WTC11 (cell line): ENCODE measurements around the gene RBPMS2. TPM values are rescaled to one million over a fixed set of nuclear protein-coding genes. Genes with fewer than 3 reads are reported as not detected.
A peak's percentile ranks its signal among the peaks of the same experiment; 100 is the strongest.

Experiments used
- ATAC-seq: fragments of 200-7000 bp; cut with Tn5 transposase; 2 replicates; pipeline ENCODE4 v1.10.0; 2021; ENCODE audit warnings: mild to moderate bottlenecking, moderate library complexity
- CTCF ChIA-PET: fragments of 300-600 bp; sonication (Branson Sonifier 250); formaldehyde crosslinking; loops from one replicate; lab custom pipeline; 2021; ENCODE audit warnings: antibody characterized with exemption; lab: Charles Lee
- POLR2A ChIA-PET: fragments of 350-600 bp; sonication (Branson Sonifier 250); formaldehyde crosslinking; loops from one replicate; lab custom pipeline; 2021; ENCODE audit warnings: antibody characterized with exemption; lab: Charles Lee
- DNase-seq: peaks from one replicate; pipeline ENCODE4 v3.0.0; 2021; ENCODE audit warnings: low spot score
- H3K27ac Mint-ChIP-seq: 2 replicates; pipeline ENCODE4 v1.8.0; 2021; ENCODE audit warnings: mixed read lengths
- H3K27me3 Mint-ChIP-seq: 2 replicates; pipeline ENCODE4 v1.8.0; 2021; ENCODE audit warnings: low read depth, mild to moderate bottlenecking, moderate library complexity, mixed read lengths
- H3K36me3 Mint-ChIP-seq: 2 replicates; pipeline ENCODE4 v1.8.0; 2021; ENCODE audit warnings: mixed read lengths
- H3K4me1 Mint-ChIP-seq: 2 replicates; pipeline ENCODE4 v1.8.0; 2022; ENCODE audit warnings: mixed read lengths
- H3K4me3 Mint-ChIP-seq: 2 replicates; pipeline ENCODE4 v1.8.0; 2021; ENCODE audit warnings: mild to moderate bottlenecking, moderate library complexity, mixed read lengths
- H3K9me3 Mint-ChIP-seq: 2 replicates; pipeline ENCODE4 v1.8.0; 2021; ENCODE audit warnings: mixed read lengths
- CBFB ChIP-seq: sonication (generic); formaldehyde crosslinking; IDR thresholded peaks from 2 replicates; pipeline ENCODE4 v1.8.1; 2022; ENCODE audit warnings: mild to moderate bottlenecking, low read depth, missing genetic modification reagents
- EMX1 ChIP-seq: fragments of 250-450 bp; sonication (Bioruptor Pico); IDR thresholded peaks from 2 replicates; pipeline ENCODE4 v1.8.0; 2021; ENCODE audit warnings: mild to moderate bottlenecking
- ESRRA ChIP-seq: sonication (generic); formaldehyde crosslinking; IDR thresholded peaks from 2 replicates; pipeline ENCODE4 v1.8.1; 2022; ENCODE audit warnings: mild to moderate bottlenecking, missing genetic modification reagents, borderline replicate concordance
- ETV6 ChIP-seq: sonication (generic); formaldehyde crosslinking; IDR thresholded peaks from 2 replicates; pipeline ENCODE4 v1.8.1; 2022; ENCODE audit warnings: mild to moderate bottlenecking, missing genetic modification reagents
- FOXP1 ChIP-seq: sonication (generic); formaldehyde crosslinking; IDR thresholded peaks from 2 replicates; pipeline ENCODE4 v1.8.0; 2022; ENCODE audit warnings: missing genetic modification reagents, mild to moderate bottlenecking, moderate library complexity, borderline replicate concordance
- GTF2I ChIP-seq: fragments of 250-450 bp; sonication (Bioruptor Pico); conservative IDR thresholded peaks from 2 replicates; pipeline ENCODE4 v1.4.0; 2021; ENCODE audit warnings: mild to moderate bottlenecking
- SP1 ChIP-seq: sonication (generic); formaldehyde crosslinking; conservative IDR thresholded peaks from 2 replicates; pipeline ENCODE4 v1.8.1; 2022; ENCODE audit warnings: missing genetic modification reagents
- TCF7 ChIP-seq: sonication (generic); formaldehyde crosslinking; IDR thresholded peaks from 2 replicates; pipeline ENCODE4 v1.8.0; 2022; ENCODE audit warnings: mild to moderate bottlenecking, low read depth, missing genetic modification reagents, moderate library complexity
- TEAD1 ChIP-seq: sonication (generic); formaldehyde crosslinking; IDR thresholded peaks from 2 replicates; pipeline ENCODE4 v1.8.0; 2022; ENCODE audit warnings: mild to moderate bottlenecking, missing genetic modification reagents
- ZBTB21 ChIP-seq: sonication (generic); formaldehyde crosslinking; IDR thresholded peaks from 2 replicates; pipeline ENCODE4 v1.8.1; 2023; ENCODE audit warnings: mild to moderate bottlenecking, missing genetic modification reagents, borderline replicate concordance
- ZNF121 ChIP-seq: sonication (generic); formaldehyde crosslinking; IDR thresholded peaks from 2 replicates; pipeline ENCODE4 v1.8.0; 2023; ENCODE audit warnings: missing genetic modification reagents
- ZNF138 ChIP-seq: sonication (generic); formaldehyde crosslinking; conservative IDR thresholded peaks from 2 replicates; pipeline ENCODE4 v1.8.1; 2022; ENCODE audit warnings: mild to moderate bottlenecking, moderate library complexity, missing genetic modification reagents
- ZNF423 ChIP-seq: fragments of 250-450 bp; sonication (Bioruptor Pico); IDR thresholded peaks from 2 replicates; pipeline ENCODE4 v2.1.2; 2022; ENCODE audit warnings: mild to moderate bottlenecking, moderate library complexity
- total RNA-seq: library from RNA; stranded (reverse); gene quantifications from 3 replicates; pipeline ENCODE4 v1.2.3, GENCODE V29; 2021
- TF ChIP-seq, protein P1 (sequence below): sonication (generic); formaldehyde crosslinking; IDR thresholded peaks from 2 replicates; pipeline ENCODE4 v1.8.0; 2022; ENCODE audit warnings: missing genetic modification reagents
- TF ChIP-seq, protein P2 (sequence below): sonication (generic); formaldehyde crosslinking; IDR thresholded peaks from 2 replicates; pipeline ENCODE4 v1.8.0; 2022; ENCODE audit warnings: mild to moderate bottlenecking, missing genetic modification reagents
- TF ChIP-seq, protein P3 (sequence below): fragments of 250-450 bp; sonication (Bioruptor Pico); IDR thresholded peaks from 2 replicates; pipeline ENCODE4 v1.8.0; 2021; ENCODE audit warnings: mild to moderate bottlenecking
- TF ChIP-seq, protein P4 (sequence below): sonication (generic); formaldehyde crosslinking; IDR thresholded peaks from 2 replicates; pipeline ENCODE4 v1.8.0; 2022; ENCODE audit warnings: mild to moderate bottlenecking, missing genetic modification reagents
- TF ChIP-seq, protein P5 (sequence below): sonication (generic); formaldehyde crosslinking; IDR thresholded peaks from 2 replicates; pipeline ENCODE4 v1.8.1; 2022; ENCODE audit warnings: mild to moderate bottlenecking, moderate library complexity, missing genetic modification reagents

The RBPMS2 gene
- total RNA-seq, 1 experiment from 2014 or later = 195 TPM

DNA sequence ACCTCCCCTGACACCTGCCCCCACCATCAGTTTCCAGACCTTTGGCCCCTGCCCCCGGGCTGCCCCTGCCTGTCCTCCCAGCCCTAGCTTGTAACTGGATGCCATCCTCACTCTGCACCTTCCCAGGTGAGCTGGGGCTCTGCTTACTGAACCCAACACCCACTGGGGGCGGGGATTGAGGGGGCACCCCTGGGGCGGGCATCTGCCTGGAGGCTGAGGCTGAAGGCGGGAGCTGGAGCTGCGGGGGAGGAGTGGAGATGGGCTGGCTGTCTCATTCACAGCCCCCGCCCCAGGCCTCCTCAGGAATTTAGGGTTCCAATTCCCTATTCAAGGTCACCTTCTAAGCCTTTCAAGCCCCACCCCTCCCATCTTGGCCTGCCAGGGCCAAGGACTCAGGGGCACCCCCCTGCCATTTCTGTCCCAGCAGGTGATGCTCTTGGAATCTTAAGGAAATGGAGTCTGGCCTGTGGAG lies 32.4 kb upstream of the RBPMS2 start (continued):
- TF ChIP-seq SP1 (CRISPR knock-in tag) (peak; percentile 17; the same call in 1 of the 2 replicates), ETV6 (CRISPR knock-in tag) (0 out of 2 replicates have a peak, but pooled peaks have one; percentile 25), ESRRA (CRISPR knock-in tag) (peak; percentile 98), GTF2I (CRISPR knock-in tag) (no peak), TCF7 (CRISPR knock-in tag) (no peak), ZNF423 (CRISPR knock-in tag) (0 out of 2 replicates have a peak, but pooled peaks have one; percentile 54), CBFB (CRISPR knock-in tag) (0 out of 2 replicates have a peak, but pooled peaks have one; percentile 46), ZNF138 (CRISPR knock-in tag) (peak; percentile 34; the same call in 1 of the 2 replicates)
- TF ChIP-seq, protein P1, sequence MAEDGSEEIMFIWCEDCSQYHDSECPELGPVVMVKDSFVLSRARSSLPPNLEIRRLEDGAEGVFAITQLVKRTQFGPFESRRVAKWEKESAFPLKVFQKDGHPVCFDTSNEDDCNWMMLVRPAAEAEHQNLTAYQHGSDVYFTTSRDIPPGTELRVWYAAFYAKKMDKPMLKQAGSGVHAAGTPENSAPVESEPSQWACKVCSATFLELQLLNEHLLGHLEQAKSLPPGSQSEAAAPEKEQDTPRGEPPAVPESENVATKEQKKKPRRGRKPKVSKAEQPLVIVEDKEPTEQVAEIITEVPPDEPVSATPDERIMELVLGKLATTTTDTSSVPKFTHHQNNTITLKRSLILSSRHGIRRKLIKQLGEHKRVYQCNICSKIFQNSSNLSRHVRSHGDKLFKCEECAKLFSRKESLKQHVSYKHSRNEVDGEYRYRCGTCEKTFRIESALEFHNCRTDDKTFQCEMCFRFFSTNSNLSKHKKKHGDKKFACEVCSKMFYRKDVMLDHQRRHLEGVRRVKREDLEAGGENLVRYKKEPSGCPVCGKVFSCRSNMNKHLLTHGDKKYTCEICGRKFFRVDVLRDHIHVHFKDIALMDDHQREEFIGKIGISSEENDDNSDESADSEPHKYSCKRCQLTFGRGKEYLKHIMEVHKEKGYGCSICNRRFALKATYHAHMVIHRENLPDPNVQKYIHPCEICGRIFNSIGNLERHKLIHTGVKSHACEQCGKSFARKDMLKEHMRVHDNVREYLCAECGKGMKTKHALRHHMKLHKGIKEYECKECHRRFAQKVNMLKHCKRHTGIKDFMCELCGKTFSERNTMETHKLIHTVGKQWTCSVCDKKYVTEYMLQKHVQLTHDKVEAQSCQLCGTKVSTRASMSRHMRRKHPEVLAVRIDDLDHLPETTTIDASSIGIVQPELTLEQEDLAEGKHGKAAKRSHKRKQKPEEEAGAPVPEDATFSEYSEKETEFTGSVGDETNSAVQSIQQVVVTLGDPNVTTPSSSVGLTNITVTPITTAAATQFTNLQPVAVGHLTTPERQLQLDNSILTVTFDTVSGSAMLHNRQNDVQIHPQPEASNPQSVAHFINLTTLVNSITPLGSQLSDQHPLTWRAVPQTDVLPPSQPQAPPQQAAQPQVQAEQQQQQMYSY (CRISPR knock-in tag) = 0 out of 2 replicates have a peak, but pooled peaks have one; percentile 4
- TF ChIP-seq, protein P2, sequence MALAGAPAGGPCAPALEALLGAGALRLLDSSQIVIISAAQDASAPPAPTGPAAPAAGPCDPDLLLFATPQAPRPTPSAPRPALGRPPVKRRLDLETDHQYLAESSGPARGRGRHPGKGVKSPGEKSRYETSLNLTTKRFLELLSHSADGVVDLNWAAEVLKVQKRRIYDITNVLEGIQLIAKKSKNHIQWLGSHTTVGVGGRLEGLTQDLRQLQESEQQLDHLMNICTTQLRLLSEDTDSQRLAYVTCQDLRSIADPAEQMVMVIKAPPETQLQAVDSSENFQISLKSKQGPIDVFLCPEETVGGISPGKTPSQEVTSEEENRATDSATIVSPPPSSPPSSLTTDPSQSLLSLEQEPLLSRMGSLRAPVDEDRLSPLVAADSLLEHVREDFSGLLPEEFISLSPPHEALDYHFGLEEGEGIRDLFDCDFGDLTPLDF (CRISPR knock-in tag) = peak; percentile 36; the same call in 1 of the 2 replicates

DNA sequence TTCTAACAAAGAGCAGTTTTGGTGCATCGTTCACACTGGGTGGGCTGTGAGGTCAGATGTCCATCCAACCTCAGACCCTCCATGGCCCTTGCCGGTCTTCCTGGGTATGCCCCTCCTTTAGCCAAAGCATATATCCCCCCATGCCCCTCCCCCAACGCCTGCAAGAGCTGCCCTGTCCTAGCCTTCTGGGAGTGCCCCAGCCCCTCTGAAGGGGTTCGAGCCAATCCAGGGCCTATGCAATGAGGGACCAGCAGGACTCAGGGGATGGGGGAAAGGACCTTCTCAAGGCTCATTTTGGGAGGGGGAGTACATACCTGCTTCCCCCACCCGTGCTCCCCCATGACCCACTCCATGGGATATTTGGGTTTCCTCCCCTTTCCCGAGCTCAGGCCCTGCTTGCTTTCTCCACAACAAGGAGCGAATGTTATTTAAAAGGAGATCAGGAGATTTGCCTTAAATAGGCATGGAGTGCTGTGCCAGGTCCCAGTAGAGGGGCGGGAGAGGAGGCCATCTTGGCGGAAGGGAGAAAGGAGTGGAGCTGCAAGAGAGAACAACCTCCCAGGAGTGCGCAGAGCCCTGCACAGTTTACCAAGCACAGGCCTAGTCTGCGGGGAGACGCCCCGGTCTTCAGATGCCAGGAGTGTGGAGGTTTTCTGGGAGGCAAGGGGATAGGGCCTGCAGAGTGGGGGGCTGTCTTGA lies 31.8 kb upstream of the RBPMS2 start:
- ATAC-seq = peak; percentile 18
- Mint-ChIP-seq H3K27ac (peak overlapping the region; percentile 98), H3K4me1 (peaks cover 68% of the 10 kb centered on the region), H3K4me3 (peak overlapping the region; percentile 54), H3K9me3 (no peaks in the 10 kb centered on the region), H3K36me3 (peaks cover 3% of the 10 kb centered on the region; the same call in 1 of the 2 replicates), H3K27me3 (no peaks in the 10 kb centered on the region; the same call in 1 of the 2 replicates)
- CTCF ChIA-PET = interaction anchor here (0.6 to 7.6 kb wide), 11 partner anchors 27 to 116 kb away, joined by 3 to 122 read pairs (median 25); partner anchors contain the start of gene RBPMS2
- POLR2A ChIA-PET = interaction anchor here (0.7 to 5.6 kb wide), 17 partner anchors 16 to 106 kb away, joined by 3 to 33 read pairs (median 7); partner anchors contain the start of genes ANKDD1A, PIF1, PLEKHO2 and RBPMS2
- TF ChIP-seq EMX1 (CRISPR knock-in tag) = 0 out of 2 replicates have a peak, but pooled peaks have one; percentile 73
- peak; percentile 60; the same call in 1 of the 2 replicates for TF ChIP-seq TEAD1 (CRISPR knock-in tag)
- TF ChIP-seq, protein P3, sequence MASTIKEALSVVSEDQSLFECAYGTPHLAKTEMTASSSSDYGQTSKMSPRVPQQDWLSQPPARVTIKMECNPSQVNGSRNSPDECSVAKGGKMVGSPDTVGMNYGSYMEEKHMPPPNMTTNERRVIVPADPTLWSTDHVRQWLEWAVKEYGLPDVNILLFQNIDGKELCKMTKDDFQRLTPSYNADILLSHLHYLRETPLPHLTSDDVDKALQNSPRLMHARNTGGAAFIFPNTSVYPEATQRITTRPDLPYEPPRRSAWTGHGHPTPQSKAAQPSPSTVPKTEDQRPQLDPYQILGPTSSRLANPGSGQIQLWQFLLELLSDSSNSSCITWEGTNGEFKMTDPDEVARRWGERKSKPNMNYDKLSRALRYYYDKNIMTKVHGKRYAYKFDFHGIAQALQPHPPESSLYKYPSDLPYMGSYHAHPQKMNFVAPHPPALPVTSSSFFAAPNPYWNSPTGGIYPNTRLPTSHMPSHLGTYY (CRISPR knock-in tag) = 0 out of 2 replicates have a peak, but pooled peaks have one; percentile 31
- TF ChIP-seq, protein P4, sequence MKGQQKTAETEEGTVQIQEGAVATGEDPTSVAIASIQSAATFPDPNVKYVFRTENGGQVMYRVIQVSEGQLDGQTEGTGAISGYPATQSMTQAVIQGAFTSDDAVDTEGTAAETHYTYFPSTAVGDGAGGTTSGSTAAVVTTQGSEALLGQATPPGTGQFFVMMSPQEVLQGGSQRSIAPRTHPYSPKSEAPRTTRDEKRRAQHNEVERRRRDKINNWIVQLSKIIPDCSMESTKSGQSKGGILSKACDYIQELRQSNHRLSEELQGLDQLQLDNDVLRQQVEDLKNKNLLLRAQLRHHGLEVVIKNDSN (CRISPR knock-in tag) = peak; percentile 30; the same call in 1 of the 2 replicates
- TF ChIP-seq ZBTB21 (CRISPR knock-in tag) = no peak
- TF ChIP-seq ETV6 (CRISPR knock-in tag) = no peak
- peak; percentile 87 for TF ChIP-seq ZNF121 (CRISPR knock-in tag)
- TF ChIP-seq, protein P5, sequence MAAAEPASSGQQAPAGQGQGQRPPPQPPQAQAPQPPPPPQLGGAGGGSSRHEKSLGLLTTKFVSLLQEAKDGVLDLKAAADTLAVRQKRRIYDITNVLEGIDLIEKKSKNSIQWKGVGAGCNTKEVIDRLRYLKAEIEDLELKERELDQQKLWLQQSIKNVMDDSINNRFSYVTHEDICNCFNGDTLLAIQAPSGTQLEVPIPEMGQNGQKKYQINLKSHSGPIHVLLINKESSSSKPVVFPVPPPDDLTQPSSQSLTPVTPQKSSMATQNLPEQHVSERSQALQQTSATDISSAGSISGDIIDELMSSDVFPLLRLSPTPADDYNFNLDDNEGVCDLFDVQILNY = 0 out of 2 replicates have a peak, but pooled peaks have one; percentile 3
- no peak for TF ChIP-seq FOXP1 (CRISPR knock-in tag)
- DNase-seq = peak; percentile 59
